HCT116 (cell line): ENCODE data around the gene SCN2B. TPM values are rescaled to one million over a fixed set of nuclear protein-coding genes. Genes with fewer than 3 reads are reported as not detected.

ENCODE experiments used
- ATAC-seq: fragments of 200-7000 bp; cut with Tn5 transposase; 2 replicates; pipeline ENCODE4 v1.9.1; 2020; ENCODE audit warnings: mild to moderate bottlenecking, moderate library complexity
- BruUV-seq: library from RNA; stranded (reverse); fragments of 400-500 nt; replicated peaks from 2 replicates; lab custom pipeline; 2021; lab: Mats Ljungman, UMichigan
- CTCF ChIA-PET: fragments of 300-600 bp; sonication (Branson Sonifier 250); formaldehyde crosslinking; loops from one replicate; lab custom pipeline; 2021; ENCODE audit warnings: antibody characterized with exemption; lab: Charles Lee
- POLR2A ChIA-PET: fragments of 300-600, 350-600 bp; sonication (Branson Sonifier 250); formaldehyde crosslinking; loops from one replicate; lab custom pipeline; 2021; ENCODE audit warnings: antibody characterized with exemption; lab: Charles Lee
- RAD21 ChIA-PET, 2 experiments: fragments of 300-600 bp; sonication (Branson Sonifier 250); formaldehyde crosslinking; loops; one replicate each; lab custom pipeline; 2023; ENCODE audit warnings: low total read pairs in 2 of 2; ENCODE audit not compliant: uncharacterized antibody in 2 of 2, unreplicated experiment in 2 of 2, low non-redundant PET in 1 of 2; lab: Charles Lee
- DNase-seq: peaks from one replicate; pipeline ENCODE4 v3.0.0-alpha.2; 2010; ENCODE audit warnings: low read depth, low spot score
- H2AFZ ChIP-seq: fragments of 200-600 bp; shearing (Covaris generic), sonication (generic); 2 replicates; pipeline ENCODE4 v1.6.1; 2017; ENCODE audit warnings: low read depth, mixed run types, mixed read lengths, antibody characterized with exemption, low read length; ENCODE audit not compliant: poor library complexity, severe bottlenecking
- H3K27ac ChIP-seq: 2 replicates; pipeline ENCODE4 v1.5.1; 2012; ENCODE audit warnings: low read depth, low read length
- H3K27me3 ChIP-seq: fragments of 200-600 bp; sonication (generic); 2 replicates; pipeline ENCODE4 v1.6.1; 2016; ENCODE audit warnings: mixed run types, low read length, mixed read lengths; ENCODE audit not compliant: insufficient read depth
- H3K36me3 ChIP-seq, 2 experiments: fragments of 200-500 bp in 1 of 2; fragments of 200-600 bp in 1 of 2; sonication (Bioruptor generic) in 1 of 2; sonication (generic) in 1 of 2; 2 replicates each; pipeline versions ENCODE4 v1.5.1 to v1.6.1; 2014 to 2016; ENCODE audit warnings: low read length in 2 of 2, inconsistent platforms in 1 of 2, mixed read lengths in 1 of 2, mixed run types in 1 of 2; ENCODE audit not compliant: insufficient read depth in 2 of 2, control insufficient read depth in 1 of 2
- H3K4me1 ChIP-seq, 2 experiments: fragments of 200-600 bp in 1 of 2; sonication (generic) in 1 of 2; 2 replicates each; pipeline versions ENCODE4 v1.5.1 to v1.6.1; 2012 to 2017; ENCODE audit warnings: low read length in 2 of 2, inconsistent platforms in 1 of 2, mild to moderate bottlenecking in 1 of 2, mixed read lengths in 1 of 2, mixed run types in 1 of 2, moderate library complexity in 1 of 2; ENCODE audit not compliant: insufficient read depth in 2 of 2, control insufficient read depth in 1 of 2
- H3K4me2 ChIP-seq: fragments of 200-600 bp; sonication (generic); 2 replicates; pipeline ENCODE4 v1.6.1; 2017; ENCODE audit warnings: mixed run types, low read length, mixed read lengths
- H3K4me3 ChIP-seq, 2 experiments: fragments of 200-600 bp in 1 of 2; sonication (generic) in 1 of 2; replicated peaks in 1 of 2; 2 replicates each; pipeline ENCODE4 v1.5.1; 2011 to 2016; ENCODE audit warnings: low read length in 2 of 2, control low read depth in 1 of 2, low read depth in 1 of 2, mild to moderate bottlenecking in 1 of 2, mixed read lengths in 1 of 2, mixed run types in 1 of 2
- H3K79me2 ChIP-seq: fragments of 200-600 bp; sonication (generic); 2 replicates; pipeline ENCODE4 v1.6.1; 2017; ENCODE audit warnings: mild to moderate bottlenecking, mixed run types, low read length, moderate library complexity, mixed read lengths; ENCODE audit not compliant: insufficient read depth
- H3K9ac ChIP-seq: fragments of 200-600 bp; sonication (generic); 2 replicates; pipeline ENCODE4 v1.6.1; 2016; ENCODE audit warnings: low read length, mixed read lengths
- H3K9me2 ChIP-seq: fragments of 200-600 bp; sonication (generic), shearing (Covaris generic); 2 replicates; pipeline ENCODE4 v1.6.1; 2017; ENCODE audit warnings: mixed run types, mild to moderate bottlenecking, moderate library complexity; ENCODE audit not compliant: insufficient read depth
- H3K9me3 ChIP-seq, 2 experiments: fragments of 200-500 bp in 1 of 2; fragments of 200-600 bp in 1 of 2; sonication (Bioruptor generic) in 1 of 2; sonication (generic) in 1 of 2; 2 replicates each; pipeline ENCODE4 v1.6.1; 2014 to 2017; ENCODE audit warnings: low read length in 2 of 2, mixed read lengths in 2 of 2, inconsistent platforms in 1 of 2, low read depth in 1 of 2, mild to moderate bottlenecking in 1 of 2, mixed run types in 1 of 2, moderate library complexity in 1 of 2; ENCODE audit not compliant: control insufficient read depth in 1 of 2, insufficient read depth in 1 of 2
- H4K20me1 ChIP-seq: fragments of 200-600 bp; sonication (generic), shearing (Covaris generic); 2 replicates; pipeline ENCODE4 v1.6.1; 2017; ENCODE audit warnings: mixed run types, mild to moderate bottlenecking, moderate library complexity; ENCODE audit not compliant: insufficient read depth
- POLR2AphosphoS5 ChIP-seq: IDR thresholded peaks from 2 replicates; pipeline ENCODE4 v1.6.1; 2011; ENCODE audit warnings: mild to moderate bottlenecking, low read depth, low read length, moderate library complexity
- RAD21 ChIP-seq: IDR thresholded peaks from 2 replicates; pipeline ENCODE4 v1.6.1; 2012; ENCODE audit warnings: low read depth, mild to moderate bottlenecking
- YY1 ChIP-seq: IDR thresholded peaks from 2 replicates; pipeline ENCODE4 v1.6.1; 2011; ENCODE audit warnings: low read length, low read depth, moderate library complexity, mild to moderate bottlenecking; ENCODE audit not compliant: insufficient replicate concordance; ENCODE audit errors: extremely low read depth
- ZFX ChIP-seq: fragments of 450-650 bp; IDR thresholded peaks from 2 replicates; pipeline ENCODE4 v1.6.1; 2017
- intact Hi-C: fragments of 100-400 bp; cut with micrococcal nuclease; formaldehyde crosslinking; loops from 2 replicates; pipeline ENCODE4 v1.10.0; 2022
- total RNA-seq: library from RNA; stranded (reverse); gene quantifications from one replicate; pipeline ENCODE4 v1.2.1, GENCODE V29; 2021; ENCODE audit not compliant: unreplicated experiment
- TF ChIP-seq, protein P1 (sequence below), 3 experiments: fragments of 200-600 bp in 1 of 3; sonication (generic) in 1 of 3; IDR thresholded peaks in 2 of 3; conservative IDR thresholded peaks in 1 of 3; 2 replicates each; pipeline ENCODE4 v1.5.1; 2012 to 2017; ENCODE audit warnings: low read depth in 2 of 3, low read length in 2 of 3, antibody characterized with exemption in 1 of 3, borderline replicate concordance in 1 of 3, control low read depth in 1 of 3, mild to moderate bottlenecking in 1 of 3, mixed read lengths in 1 of 3, mixed run types in 1 of 3, moderate library complexity in 1 of 3; ENCODE audit not compliant: insufficient read depth in 1 of 3

The SCN2B gene
- total RNA-seq, 1 experiment from 2014 or later: not detected

DNA sequence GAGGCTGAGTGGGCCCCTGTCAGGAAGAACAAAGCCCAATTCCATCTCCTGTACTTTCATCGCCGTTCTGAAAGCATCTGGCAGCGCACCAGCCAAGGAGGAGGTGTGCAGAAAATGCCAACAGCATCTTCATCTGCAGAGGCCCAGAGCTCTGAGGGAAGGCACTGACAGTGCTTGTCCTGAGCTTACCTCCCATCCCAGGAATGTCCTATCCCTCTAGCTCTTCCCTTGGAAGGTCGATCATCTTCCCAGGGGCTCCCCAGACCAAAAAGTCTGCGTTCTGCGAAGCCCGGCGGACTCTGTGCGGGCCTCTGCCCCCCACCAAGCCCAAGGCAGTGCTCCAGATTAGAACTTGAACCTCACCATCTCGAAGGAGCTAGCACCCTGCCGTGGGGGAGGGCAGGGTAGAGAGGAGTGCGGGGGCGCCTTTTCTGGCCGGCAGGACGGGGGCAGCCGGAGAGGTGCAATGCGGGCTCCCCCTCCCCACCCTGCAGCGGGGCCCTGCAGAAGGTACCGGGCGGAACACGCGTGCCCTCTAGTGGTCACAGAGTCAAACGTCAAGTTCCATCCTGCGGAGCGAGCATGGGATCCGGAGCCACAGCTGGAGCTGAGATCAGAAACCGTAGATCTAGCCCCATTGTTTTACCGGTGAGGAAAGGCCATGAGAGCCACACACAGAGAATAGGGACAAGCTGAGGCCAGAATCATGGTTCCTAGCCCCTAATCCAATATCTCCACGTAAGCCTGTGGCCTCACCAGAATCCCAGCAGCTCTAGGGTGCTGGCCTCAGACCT, 5.0 kb downstream of the SCN2B start:
- ChIA-PET RAD21 (interaction anchor here (0.8 to 1.6 kb wide), 7 partner anchors 9 to 140 kb away, joined by 3 to 6 read pairs (median 3); partner anchors contain the start of gene SCN4B (in 1 of the 2)), CTCF (interaction anchor here (0.6 to 2.9 kb wide), 22 partner anchors 8 to 1417 kb away, joined by 3 to 18 read pairs (median 4); partner anchors contain the start of gene SCN4B)

More for the DNA sequence above, 5.0 kb downstream of the SCN2B start:
- Histone ChIP-seq H3K4me3 (no peak overlapping the region), H3K36me3 (no peaks in the 10 kb centered on the region), H3K4me2 (peak overlapping the region; percentile 43), H3K27ac (no peak overlapping the region), H3K9me3 (no peaks in the 10 kb centered on the region), H2AFZ (peak overlapping the region; percentile 95), H3K27me3 (no peaks in the 10 kb centered on the region), H3K9me2 (no peaks in the 10 kb centered on the region), H4K20me1 (no peaks in the 10 kb centered on the region), H3K4me1 (peaks cover 0 to 7% of the 10 kb centered on the region in 2 experiments; a peak in 1 of 4 replicates), H3K79me2 (no peaks in the 10 kb centered on the region), H3K9ac (no peak overlapping the region)
- POLR2A ChIA-PET: interaction anchor here (0.6 to 0.8 kb wide), 2 partner anchors 45 to 119 kb away, joined by 3 read pairs; no protein-coding TSS in a partner anchor
- DNase-seq (no peak), ATAC-seq (peak; percentile 93)
- no peak for TF ChIP-seq ZFX
- TF ChIP-seq POLR2AphosphoS5: no peak
- peak; percentile 28 for TF ChIP-seq YY1
- TF ChIP-seq RAD21: peak; percentile 95
- TF ChIP-seq, protein P1, sequence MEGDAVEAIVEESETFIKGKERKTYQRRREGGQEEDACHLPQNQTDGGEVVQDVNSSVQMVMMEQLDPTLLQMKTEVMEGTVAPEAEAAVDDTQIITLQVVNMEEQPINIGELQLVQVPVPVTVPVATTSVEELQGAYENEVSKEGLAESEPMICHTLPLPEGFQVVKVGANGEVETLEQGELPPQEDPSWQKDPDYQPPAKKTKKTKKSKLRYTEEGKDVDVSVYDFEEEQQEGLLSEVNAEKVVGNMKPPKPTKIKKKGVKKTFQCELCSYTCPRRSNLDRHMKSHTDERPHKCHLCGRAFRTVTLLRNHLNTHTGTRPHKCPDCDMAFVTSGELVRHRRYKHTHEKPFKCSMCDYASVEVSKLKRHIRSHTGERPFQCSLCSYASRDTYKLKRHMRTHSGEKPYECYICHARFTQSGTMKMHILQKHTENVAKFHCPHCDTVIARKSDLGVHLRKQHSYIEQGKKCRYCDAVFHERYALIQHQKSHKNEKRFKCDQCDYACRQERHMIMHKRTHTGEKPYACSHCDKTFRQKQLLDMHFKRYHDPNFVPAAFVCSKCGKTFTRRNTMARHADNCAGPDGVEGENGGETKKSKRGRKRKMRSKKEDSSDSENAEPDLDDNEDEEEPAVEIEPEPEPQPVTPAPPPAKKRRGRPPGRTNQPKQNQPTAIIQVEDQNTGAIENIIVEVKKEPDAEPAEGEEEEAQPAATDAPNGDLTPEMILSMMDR (IDR thresholded peaks at IDR 0.05 in 2 of 3, conservative IDR thresholded peaks at IDR 0.05 in 1 of 3; ENCODE audit: borderline replicate concordance in 1 of 3, insufficient read depth in 1 of 3, low read depth in 2 of 3, low read length in 2 of 3): peak; percentile 81 to 93 (median 82)
- intact Hi-C loops: loop anchor here (1.0 to 5.0 kb wide), 2 partner anchors 26 to 364 kb away; no protein-coding TSS in a partner anchor
- BruUV-seq: no TSS peak
